Stimulated activated CD4-positive, alpha-beta T cell treated with anti-CD3 and anti-CD28 coated beads, Interleukin-2, amount 100 ng/mL, for 4 hours (primary cell): ENCODE results near the gene NATD1.

Experiments
- DNase-seq: peaks from one replicate; pipeline ENCODE4 v3.0.0-alpha.2; 2020; ENCODE audit warnings: low read depth

The NATD1 gene

GRCh38 chr17:21191698-21192097, 61.5 kb downstream of the NATD1 start:
- no peak for DNase-seq

- DNase-seq = no peak
Measured at GRCh38 chr17:21190078-21190477, 63.1 kb downstream of the NATD1 start.

GRCh38 chr17:21189361-21189760, 63.8 kb downstream of the NATD1 start:
- no peak for DNase-seq
